Amniotic stem cell (primary cell): ENCODE results near the gene STX8.

Experiments
- DNase-seq: peaks from one replicate; lab custom pipeline; 2025; lab: John Stamatoyannopoulos, UW

Gene STX8

DNA sequence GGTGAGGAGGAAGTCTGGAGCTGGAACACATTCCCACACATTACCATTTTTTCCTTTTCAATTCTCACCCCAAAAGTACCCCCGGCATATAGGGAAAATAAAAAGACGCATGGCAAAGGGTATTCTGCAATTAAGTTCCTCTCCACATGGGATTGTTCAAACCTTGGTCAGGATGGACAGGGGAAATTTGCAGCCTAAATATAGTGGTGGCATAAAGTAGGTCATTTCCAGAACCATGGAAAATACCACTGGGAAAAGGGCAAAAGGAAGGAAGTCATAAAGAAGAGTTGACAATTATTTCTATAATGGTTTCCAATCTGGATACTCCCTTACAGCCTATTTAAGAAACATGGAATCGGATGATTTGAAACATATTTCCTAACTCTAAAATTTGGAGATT lies 135.8 kb downstream of the STX8 start:
- DNase-seq: no peak

DNA sequence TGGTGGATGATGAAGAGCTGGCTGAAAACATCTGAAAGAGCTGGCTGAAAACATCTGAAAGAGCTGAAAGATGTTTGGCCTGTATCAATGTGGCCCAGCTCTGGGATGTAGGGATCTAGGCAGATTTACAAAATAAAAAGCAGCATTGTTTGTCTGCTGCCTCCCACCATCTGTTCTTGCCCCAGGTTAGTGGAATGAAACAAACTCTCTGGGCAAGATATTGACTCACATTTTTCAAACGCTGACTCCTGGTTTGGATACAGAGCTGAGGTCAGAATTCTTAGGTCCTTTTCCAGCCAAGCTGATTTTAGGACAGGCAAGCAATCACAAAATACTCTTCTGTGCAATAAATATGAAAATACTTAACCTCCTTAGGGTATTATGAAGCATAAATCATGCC lies 139.0 kb downstream of the STX8 start:
- DNase-seq: no peak

DNA sequence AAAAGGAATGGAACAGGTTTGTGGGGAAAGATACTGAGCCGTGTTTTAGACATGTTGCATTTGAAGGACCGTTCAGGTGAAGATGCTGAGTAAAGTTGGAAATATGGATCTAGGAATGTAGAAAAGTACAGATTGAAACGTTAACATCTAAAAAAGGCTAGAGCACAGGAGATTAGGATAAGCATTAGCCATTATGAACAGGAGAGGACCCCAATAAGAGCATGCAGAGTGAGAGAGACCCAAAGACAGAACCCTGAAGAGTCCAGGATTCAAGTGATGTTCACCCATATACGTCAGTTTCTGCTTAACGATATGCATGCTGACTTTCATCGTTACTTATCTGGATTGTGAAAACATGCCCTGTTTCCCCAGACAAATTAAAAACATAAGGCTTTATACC lies 140.5 kb downstream of the STX8 start:
- DNase-seq: no peak

DNA sequence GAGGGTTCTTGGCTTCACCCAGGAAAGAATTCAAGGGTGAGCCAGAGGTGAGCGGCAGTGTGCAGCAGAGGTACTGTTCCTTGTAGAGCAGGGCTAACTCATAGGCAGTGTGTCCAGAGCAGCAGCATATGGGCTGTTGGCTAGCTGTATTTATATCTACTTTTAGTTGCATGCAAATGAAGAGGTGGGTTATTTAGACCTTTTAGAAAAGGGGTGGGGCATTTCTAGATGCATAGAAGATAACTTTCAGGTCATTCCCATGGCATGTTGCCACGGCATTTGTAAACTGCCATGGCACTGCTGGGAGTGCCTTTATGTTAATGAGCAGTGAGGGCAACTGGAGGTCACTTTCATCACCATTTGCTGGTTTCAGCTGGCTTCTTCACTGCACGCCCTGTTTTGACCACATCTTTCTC lies 141.0 kb downstream of the STX8 start:
- no peak for DNase-seq

DNA sequence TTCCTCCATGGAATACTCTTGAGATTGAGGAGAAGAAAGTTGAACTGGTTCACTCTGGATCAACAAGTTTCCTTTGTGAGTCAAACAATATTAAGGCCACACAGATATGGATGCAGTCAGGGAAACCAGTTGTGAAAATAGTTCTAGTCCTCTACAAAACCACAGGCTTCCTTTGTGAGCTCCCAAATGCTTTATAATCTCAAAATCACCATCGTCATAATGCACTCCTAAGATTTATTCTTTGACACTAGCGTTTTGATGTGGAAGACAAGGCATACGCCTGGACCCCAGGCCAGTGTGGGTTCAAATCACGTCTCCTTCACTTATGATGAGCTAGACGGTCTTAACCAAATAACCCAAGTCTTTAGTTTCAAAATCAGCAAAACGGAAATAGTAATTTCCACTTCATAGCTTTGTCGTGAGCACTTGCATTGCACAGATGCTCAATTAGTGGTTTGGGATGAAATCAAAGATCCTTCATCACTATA lies 142.6 kb downstream of the STX8 start:
- no peak for DNase-seq

DNA sequence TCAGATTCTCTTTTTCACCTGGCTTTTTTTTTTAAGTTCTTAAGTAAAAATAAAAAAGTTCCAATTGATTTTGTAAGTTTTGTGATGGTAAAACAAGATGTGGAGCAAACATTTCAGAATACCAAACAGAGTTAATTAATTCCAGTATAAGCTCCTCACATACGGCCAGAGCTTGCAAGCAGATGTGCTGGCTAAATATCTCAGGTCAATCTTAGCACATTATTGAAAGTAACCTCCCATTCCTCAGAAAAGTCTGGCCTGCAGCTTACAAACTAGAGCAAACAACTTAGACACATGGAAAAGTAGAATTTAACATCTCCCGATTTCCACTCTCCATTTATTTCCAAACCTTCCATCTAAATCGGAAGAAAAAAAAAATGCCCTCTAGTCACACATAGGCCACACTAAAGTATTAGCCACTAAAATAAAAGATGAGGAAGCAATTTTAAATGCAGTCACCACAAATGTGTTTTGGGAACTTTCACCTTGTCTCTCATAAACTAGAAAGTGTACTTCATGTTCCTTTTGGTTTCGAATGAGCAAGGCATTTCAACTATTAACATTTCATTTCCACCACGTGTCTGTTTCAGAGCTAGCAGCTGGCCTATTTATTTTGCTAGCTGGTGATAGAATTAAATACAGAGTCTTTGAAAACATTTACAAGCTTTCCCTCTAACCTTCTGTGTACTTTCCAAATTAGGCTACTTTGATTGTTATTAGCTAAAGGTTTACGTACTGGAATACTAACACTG lies 143.3 kb downstream of the STX8 start:
- DNase-seq: no peak

DNA sequence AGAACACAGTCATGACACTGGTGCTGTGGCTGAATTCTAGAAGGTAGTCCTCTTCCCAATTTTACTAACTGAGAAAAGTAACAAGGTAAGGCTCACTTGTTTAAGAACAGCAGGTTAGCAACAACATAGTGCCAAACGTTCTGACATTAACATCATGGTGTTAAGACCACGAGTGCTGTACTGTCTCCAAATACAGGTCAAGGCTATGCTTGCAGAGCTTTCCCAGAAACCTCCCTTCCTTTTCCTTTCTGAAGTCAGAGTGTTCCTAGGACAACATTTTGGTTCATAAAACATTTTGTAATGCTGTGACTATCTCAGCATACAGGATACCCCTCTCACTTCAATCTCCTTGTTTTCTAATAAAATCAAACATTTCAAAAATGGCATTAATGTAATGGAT lies 144.0 kb downstream of the STX8 start:
- no peak for DNase-seq

DNA sequence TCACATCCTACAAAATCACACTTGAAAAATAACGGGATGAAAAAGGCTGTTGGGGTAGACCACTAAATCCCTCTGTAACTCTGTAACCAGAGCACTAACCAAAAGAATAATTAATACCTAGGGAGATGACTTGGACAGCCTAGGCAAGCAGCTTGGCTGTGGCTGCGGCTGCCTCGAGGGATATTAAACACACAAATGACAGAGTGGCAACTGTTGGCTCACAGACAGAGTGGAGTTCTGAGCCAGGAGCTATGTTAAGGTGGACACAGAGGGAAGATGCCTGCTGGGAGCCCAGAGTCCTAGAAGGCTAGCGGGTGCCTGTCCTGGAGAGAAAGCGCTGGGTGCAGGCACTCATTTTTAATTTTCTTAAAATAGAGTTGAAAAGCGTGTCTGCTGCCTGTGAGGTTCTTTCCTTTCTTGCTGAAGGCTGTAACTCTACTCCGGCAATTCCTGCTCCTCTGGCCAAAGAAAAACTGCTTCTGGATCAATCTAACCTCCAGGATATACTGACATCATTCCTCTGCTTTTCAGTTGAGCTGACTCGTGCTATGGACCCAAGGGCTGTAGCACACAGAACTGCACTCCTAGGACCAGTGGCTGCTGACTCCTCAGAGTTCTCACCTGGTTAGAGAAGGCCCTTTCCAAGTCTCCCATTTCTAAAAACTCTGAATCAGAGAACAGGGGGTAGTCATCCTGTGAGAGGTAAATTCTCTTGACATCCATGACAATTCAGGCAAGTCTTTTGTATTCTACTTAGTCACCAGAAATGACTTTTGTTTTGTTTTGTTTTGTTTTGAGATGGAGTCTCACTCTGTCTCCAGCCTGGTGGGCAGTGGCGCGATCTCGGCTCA lies 147.9 kb downstream of the STX8 start:
- DNase-seq: no peak

DNA sequence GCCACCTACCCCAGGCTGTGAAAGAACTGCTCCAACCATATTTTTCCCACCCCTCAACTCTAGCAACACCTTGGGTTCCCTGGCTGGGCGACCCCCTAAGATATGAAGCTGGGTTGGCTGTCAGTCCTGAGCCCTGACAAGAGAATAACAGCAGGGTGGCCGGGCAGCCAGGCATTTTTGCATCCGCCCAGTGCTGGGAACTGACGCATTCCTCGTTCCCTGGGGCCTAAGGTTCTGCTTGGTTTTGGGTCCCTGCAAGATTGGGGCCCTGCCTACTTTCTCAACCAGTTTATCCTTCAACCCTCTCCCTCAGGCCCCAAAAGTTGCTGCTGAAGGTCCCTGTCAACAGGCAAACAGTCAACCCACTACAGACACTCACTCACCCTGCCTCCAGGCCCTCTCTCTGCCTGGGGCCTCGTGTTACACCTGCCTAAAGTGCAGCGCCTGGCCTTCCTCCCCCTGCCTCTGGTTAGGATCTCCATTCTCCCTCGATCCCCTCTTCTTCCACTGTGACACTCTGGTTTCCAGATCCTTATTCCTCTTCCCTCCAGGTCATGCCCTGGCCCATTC lies 151.5 kb downstream of the STX8 start:
- DNase-seq: no peak

DNA sequence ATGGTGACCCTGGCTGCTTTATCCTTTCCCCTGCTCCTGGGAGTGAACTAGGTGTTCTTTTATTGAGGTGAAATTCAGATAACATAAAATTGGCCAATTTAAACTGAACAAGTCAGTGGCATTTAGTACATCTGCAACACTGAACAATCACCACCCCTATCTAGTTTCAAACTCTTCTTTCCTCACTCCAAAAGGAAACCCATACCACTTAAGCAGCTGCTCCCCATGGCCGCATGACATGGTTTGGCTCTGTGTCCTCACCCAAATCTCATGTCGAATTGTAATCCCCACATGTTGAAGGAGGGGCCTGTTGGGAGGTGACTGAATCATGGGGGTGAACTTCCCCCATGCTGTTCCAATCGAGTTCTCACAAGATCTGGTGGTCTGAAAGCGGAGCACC lies 154.1 kb downstream of the STX8 start:
- DNase-seq: no peak

DNA sequence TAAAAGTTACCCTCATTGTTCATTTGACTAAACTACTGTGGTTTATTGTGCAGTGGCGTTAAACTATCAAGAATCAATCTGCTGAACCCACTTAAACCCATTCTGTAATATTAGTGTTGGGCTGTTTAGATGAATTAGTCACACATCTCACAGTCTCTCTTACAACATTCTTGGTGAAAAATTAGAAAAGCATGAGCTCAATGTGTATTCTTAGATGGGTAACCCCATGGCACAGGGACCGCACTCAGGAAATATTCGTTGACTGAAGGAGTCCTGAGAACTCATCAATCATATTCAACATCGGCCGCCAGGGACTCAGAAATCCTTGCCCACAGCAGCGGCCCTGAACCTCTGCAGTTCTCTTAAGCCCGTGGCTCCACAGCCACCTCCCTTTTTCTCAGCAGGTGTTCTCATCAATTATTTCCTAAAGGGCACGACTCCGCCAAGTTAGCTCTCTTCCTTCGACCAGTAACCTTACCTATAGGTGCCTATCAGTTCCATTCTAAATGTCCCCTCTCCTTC lies 155.6 kb downstream of the STX8 start:
- no peak for DNase-seq

DNA sequence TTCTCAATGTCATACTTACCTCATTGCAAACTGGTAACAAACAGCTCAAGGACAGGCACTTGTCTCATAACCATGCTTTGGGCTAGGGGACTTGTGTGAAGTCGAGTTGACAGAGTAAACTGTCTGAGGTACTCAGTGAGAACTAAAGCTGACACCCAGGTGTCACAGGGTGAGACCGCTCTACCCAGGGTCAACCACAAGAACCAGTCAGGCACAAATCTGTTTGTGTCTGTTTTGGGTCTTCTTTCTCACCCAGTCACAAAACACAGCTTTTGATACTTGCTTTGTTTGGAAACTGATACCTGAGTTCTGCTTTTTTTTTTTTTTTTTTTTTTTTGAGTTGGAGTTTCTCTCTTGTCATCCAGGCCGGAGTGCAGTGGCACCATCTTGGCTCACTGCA lies 161.1 kb downstream of the STX8 start:
- DNase-seq: no peak

DNA sequence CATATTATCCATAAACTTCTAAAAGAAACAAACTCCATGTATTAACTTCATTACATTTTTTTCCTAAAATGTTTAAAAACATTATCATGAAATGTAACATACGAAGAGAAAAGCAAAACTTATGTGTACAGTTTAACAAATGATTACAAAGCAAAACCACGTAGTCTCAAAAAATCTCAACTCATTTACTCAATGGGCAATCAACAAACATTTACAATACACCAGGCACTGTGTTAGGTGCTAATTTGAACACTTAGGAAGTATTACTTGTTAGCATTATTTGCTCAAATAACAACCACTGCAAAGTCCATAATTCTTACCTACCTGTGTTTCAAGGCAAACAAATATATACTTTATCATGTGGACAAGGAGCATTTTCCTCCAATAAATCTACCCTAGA lies 164.9 kb downstream of the STX8 start:
- DNase-seq: no peak

DNA sequence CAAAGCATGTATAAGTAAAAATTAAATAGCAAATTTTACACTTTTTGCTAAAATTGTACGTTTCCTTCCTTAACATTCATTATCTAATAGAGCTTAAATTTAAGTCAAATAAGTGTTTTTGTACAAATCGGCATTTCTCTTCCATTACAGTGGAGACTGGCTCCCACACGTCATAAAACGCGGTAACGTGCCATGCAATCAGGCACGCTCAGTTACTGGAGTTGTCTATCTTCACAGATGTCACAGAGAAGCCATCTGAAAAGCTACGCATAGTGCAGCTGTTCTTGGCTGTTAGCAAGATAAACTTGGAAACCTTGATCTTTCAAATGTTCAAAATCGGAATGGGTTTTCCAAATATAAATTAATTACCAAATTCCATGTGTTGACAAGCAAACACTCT lies 165.3 kb downstream of the STX8 start:
- DNase-seq: no peak

DNA sequence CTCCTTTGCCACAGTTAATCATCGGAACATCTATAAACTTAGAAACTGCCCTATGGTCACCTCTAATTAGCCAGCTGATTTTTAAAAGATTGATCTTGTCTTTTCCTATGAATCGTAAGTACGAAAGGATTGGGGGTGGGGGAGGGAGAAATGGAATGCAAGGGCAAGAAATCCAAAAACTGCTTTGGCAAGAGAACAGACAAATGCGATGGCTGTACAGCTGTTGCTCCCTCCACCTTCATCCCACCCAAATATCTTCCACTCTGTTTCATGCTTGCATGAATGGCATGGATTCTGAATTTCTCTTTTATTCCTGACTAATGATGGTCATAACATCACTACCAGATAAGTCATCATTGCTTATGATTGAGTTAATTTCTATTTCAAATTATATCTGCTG lies 165.7 kb downstream of the STX8 start:
- DNase-seq: no peak

DNA sequence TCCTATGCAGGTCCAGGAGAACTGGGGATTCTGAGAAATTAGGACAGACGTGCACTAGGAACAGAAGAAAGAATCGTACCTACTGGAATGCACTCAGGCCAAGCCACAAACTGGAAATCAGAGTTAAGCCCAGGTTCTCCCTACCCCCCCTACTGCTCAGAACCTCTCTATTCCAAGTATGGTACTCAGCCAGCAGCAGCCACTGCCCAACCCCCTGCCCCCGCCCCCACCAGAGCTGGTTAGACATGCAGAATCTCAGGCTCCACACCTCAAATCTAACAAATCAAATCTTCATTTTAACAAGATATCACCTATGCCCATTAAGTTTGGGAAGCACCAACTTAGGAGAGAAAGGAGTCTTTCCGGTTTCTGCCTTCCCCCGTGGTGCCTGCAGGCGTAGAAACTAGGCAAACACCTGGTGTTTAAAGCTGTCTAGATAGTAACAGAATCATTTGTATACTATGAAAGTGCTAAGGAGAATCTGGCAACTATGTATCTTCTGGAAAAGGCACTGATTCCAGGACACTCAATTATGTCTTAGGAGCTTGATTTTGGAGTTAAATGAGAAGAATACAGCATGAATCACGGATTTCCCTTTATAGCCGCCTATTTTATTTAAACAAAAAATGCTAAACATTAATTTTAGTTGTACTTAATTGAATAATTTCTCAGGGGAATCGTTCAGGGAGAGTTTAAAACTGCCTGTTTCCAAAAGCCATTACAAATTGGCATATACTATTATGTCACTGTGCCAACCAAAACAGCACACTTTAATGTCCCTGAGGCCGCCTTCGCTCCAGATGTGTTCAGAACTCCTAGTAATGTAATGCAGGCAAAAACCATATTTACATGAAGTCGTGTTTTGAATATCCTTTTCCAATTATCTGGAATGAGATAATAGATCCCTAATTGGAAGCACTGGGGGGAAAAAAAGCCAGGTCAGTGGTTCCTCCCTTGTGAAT lies 166.5 kb downstream of the STX8 start:
- no peak for DNase-seq

DNA sequence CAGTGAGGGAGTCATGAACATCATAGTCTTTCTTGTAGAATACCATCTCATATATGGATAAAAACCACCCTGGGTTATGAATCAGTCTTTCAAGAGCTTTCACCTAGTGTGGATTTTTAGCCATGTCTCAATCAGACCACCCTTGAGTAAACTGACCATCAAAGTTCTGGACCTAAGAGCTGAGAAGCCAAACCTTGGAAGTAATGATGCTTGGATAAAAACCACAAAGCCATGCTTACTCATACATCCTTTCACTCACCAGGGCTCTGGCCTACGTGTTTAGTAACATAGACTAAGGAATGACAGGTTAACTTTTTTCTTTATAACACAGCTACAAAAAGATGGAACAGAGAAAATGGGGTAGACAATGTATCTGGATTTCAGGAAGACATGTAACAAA lies 167.2 kb downstream of the STX8 start:
- no peak for DNase-seq

DNA sequence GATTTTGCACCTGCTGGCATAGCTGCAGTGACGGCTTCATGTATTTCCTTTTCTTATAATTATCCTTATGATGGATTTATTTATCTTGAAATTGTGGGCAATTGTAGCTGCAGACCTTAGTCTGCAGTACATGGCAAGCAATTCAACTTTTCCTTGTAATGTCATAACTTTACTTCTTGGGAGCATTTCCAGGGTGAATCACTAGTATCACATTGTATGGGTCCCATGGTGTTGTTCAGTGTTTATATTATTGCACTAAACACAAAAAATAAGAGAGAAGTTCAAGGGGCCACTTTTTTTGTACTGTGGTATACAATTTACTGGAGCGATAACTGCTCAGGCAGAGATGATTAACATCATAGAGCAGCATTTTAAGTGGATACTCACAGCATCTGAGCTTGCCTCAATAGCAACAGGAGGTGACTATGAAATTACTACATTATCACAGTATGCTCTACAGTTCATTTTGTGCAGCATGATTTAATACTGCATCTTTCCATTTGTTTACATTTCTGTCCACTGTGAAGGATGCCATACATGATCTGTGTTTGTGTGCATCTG lies 169.5 kb downstream of the STX8 start:
- no peak for DNase-seq

DNA sequence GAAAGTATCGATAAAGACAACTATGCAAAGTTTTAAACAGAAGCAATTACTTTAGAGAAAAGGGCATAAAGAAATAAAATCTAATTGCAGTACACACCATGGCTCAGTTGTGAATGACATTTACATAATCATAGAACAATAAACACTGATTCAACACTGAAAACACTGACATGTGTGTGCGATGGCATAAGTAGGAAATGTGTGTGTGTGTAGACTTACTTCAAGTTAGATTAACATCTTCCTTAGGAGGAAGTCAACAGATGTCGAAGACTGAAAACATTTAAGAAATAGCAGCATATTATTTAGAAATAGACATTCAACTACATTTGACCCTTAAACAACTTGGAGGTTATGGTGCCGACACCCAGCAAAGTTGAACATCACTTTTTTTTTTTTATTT lies 172.4 kb downstream of the STX8 start:
- no peak for DNase-seq

DNA sequence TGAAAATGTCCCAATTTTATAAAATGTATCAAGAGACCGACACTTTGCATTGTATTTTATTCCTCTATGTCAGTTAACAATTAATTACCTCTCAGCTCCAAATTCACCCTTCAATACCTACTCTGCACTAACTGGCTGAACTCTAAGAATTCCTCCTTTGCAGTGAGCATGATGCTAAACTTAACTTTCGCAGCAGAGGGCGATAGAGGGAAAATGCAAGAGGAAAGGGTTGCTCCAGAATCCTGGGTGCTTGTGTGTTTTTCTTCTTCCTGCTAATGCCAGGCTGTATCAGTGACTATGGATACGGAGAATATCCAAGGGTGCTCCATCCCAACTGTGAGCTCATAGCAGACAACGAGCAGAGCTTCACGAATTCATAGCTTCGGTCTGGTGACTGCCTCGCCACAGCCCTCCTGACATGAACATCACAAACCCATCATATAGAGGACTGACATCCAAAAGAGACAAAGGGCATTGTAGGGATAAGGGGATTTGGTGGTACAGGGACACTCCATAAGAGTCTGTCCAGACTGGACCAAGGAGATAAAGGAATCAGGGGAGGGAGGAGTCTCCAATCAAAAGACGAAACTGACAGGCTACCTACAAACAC lies 172.9 kb downstream of the STX8 start:
- DNase-seq: no peak

DNA sequence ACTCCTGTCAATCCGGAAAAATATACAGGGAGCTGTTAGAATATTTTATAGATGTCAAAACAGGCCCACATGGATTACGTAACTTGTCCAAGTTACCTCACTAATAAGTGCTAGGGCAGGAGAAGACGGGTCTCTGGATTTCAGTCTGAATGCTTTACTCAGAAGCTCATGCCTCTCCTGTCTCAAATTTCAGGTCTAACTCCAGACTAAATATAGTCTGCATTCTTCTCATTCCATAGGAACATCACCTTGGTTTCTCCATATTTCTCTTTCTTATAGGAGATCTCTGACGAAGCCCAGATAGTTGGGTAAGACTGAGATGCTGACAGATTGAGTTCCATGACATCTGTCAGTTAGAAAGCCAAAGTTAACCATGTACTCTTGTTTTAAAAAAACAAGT lies 174.2 kb downstream of the STX8 start:
- DNase-seq: no peak
